ENCODE data around the gene SUSD2. TPM values are rescaled to one million over a fixed set of nuclear protein-coding genes. Genes with fewer than 3 reads are reported as not detected.

The SUSD2 gene
- total and polyA plus RNA-seq, 2 experiments from 2014 or later: 9.7 to 10.8 TPM

GRCh38 chr22:24157822-24158135, 23.5 kb upstream of the SUSD2 start:
- Histone ChIP-seq H3K4me3 (no peak overlapping the region), H2AFZ (no peak overlapping the region), H3K4me1 (ENCODE audit: insufficient read depth) (peaks cover 16% of the 10 kb centered on the region), H3K36me3 (replicated peaks; ENCODE audit: insufficient read depth, low read depth) (no peaks in the 10 kb centered on the region), H3K79me2 (peaks cover 5% of the 10 kb centered on the region), H3K27me3 (no peaks in the 10 kb centered on the region), H3K9me2 (replicated peaks; ENCODE audit: insufficient read depth) (no peaks in the 10 kb centered on the region), H3K9me3 (ENCODE audit: low read depth) (no peaks in the 10 kb centered on the region), H3K27ac (no peak overlapping the region), H4K20me1 (ENCODE audit: insufficient read depth, poor library complexity, severe bottlenecking) (no peaks in the 10 kb centered on the region), H3K4me2 (no peak overlapping the region)
- DNase-seq (ENCODE audit: low spot score): no peak
- WGBS (ENCODE audit: low lambda C conversion rate, missing lambda C conversion rate): 92% methylated on average over 9 of the region's 10 CpGs
- TF ChIP-seq EZH2 (IDR thresholded peaks at IDR 0.05; ENCODE audit: borderline replicate concordance) (no peak), CTCF (IDR thresholded peaks at IDR 0.05; ENCODE audit: poor library complexity) (no peak), EZH2phosphoT487 (IDR thresholded peaks at IDR 0.05; ENCODE audit: low read depth, severe bottlenecking, unreplicated experiment) (no peak)

- DNase-seq (ENCODE audit: low spot score): no peak
- Histone ChIP-seq H3K4me1 (ENCODE audit: insufficient read depth) (peaks cover 16% of the 10 kb centered on the region), H3K9me3 (ENCODE audit: low read depth) (no peaks in the 10 kb centered on the region), H3K4me2 (no peak overlapping the region), H2AFZ (no peak overlapping the region), H3K36me3 (replicated peaks; ENCODE audit: insufficient read depth, low read depth) (no peaks in the 10 kb centered on the region), H4K20me1 (ENCODE audit: insufficient read depth, poor library complexity, severe bottlenecking) (no peaks in the 10 kb centered on the region), H3K4me3 (no peak overlapping the region), H3K79me2 (peaks cover 5% of the 10 kb centered on the region), H3K9me2 (replicated peaks; ENCODE audit: insufficient read depth) (no peaks in the 10 kb centered on the region), H3K27me3 (no peaks in the 10 kb centered on the region), H3K27ac (no peak overlapping the region)
- WGBS (ENCODE audit: low lambda C conversion rate, missing lambda C conversion rate): 96% methylated on average over 2 of the region's 2 CpGs
- TF ChIP-seq EZH2 (IDR thresholded peaks at IDR 0.05; ENCODE audit: borderline replicate concordance) (no peak), CTCF (IDR thresholded peaks at IDR 0.05; ENCODE audit: poor library complexity) (no peak), EZH2phosphoT487 (IDR thresholded peaks at IDR 0.05; ENCODE audit: low read depth, severe bottlenecking, unreplicated experiment) (no peak)
These were observed 21.6 kb upstream of the SUSD2 start for GRCh38 chr22:24159650-24160049.

- Histone ChIP-seq H3K4me3 (no peak overlapping the region), H2AFZ (no peak overlapping the region), H3K27ac (no peak overlapping the region), H3K27me3 (no peaks in the 10 kb centered on the region), H3K79me2 (peaks cover 5% of the 10 kb centered on the region), H3K9me3 (ENCODE audit: low read depth) (no peaks in the 10 kb centered on the region), H3K36me3 (replicated peaks; ENCODE audit: insufficient read depth, low read depth) (no peaks in the 10 kb centered on the region), H3K9me2 (replicated peaks; ENCODE audit: insufficient read depth) (no peaks in the 10 kb centered on the region), H3K4me2 (no peak overlapping the region), H3K4me1 (ENCODE audit: insufficient read depth) (peaks cover 8% of the 10 kb centered on the region), H4K20me1 (ENCODE audit: insufficient read depth, poor library complexity, severe bottlenecking) (no peaks in the 10 kb centered on the region)
- 95% methylated on average over 6 of the region's 6 CpGs for WGBS (ENCODE audit: low lambda C conversion rate, missing lambda C conversion rate)
- DNase-seq (ENCODE audit: low spot score): no peak
- TF ChIP-seq EZH2phosphoT487 (IDR thresholded peaks at IDR 0.05; ENCODE audit: low read depth, severe bottlenecking, unreplicated experiment): no peak
- TF ChIP-seq EZH2 (IDR thresholded peaks at IDR 0.05; ENCODE audit: borderline replicate concordance): no peak
- TF ChIP-seq CTCF (IDR thresholded peaks at IDR 0.05; ENCODE audit: poor library complexity): no peak
These were observed 20.7 kb upstream of the SUSD2 start for GRCh38 chr22:24160546-24160945.

GRCh38 chr22:24161485-24161884, 19.8 kb upstream of the SUSD2 start:
- Histone ChIP-seq H3K27ac (no peak overlapping the region), H3K9me2 (replicated peaks; ENCODE audit: insufficient read depth) (no peaks in the 10 kb centered on the region), H3K79me2 (peaks cover 5% of the 10 kb centered on the region), H3K4me3 (no peak overlapping the region), H3K4me1 (ENCODE audit: insufficient read depth) (peaks cover 8% of the 10 kb centered on the region), H2AFZ (no peak overlapping the region), H4K20me1 (ENCODE audit: insufficient read depth, poor library complexity, severe bottlenecking) (no peaks in the 10 kb centered on the region), H3K27me3 (no peaks in the 10 kb centered on the region), H3K4me2 (no peak overlapping the region), H3K36me3 (replicated peaks; ENCODE audit: insufficient read depth, low read depth) (no peaks in the 10 kb centered on the region), H3K9me3 (ENCODE audit: low read depth) (no peaks in the 10 kb centered on the region)
- WGBS (ENCODE audit: low lambda C conversion rate, missing lambda C conversion rate): 98% methylated on average over 7 of the region's 7 CpGs
- TF ChIP-seq EZH2 (IDR thresholded peaks at IDR 0.05; ENCODE audit: borderline replicate concordance): no peak
- TF ChIP-seq CTCF (IDR thresholded peaks at IDR 0.05; ENCODE audit: poor library complexity): no peak
- TF ChIP-seq EZH2phosphoT487 (IDR thresholded peaks at IDR 0.05; ENCODE audit: low read depth, severe bottlenecking, unreplicated experiment): no peak
- DNase-seq (ENCODE audit: low spot score): no peak
